HG03135 (cell line): ENCODE data around the gene BFSP2.
A peak's percentile ranks its signal among the peaks of the same experiment; 100 is the strongest.

ENCODE experiments used
- ATAC-seq: cut with Tn5 transposase; IDR thresholded peaks from one replicate; pipeline ENCODE4 v1.9.1; 2021; ENCODE audit warnings: mild to moderate bottlenecking, moderate library complexity; ENCODE audit not compliant: unreplicated experiment

The BFSP2 gene

DNA sequence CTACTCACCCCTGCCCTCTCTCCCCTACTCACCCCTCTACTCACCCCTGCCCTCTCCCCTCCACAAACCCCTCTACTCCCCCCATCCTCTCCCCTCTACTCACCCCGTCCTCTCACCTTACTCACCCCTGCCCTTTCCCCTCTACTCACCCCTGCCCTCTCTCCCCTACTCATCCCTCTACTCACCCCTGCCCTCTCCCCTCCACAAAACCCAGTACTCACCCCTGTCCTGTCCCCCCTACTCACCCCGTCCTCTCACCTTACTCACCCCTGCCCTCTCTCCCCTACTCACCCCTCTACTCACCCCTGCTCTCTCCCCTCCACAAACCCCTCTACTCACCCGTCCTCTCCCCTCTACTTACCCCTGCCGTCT is 14.2 kb downstream of the BFSP2 start:
- no peak for ATAC-seq

DNA sequence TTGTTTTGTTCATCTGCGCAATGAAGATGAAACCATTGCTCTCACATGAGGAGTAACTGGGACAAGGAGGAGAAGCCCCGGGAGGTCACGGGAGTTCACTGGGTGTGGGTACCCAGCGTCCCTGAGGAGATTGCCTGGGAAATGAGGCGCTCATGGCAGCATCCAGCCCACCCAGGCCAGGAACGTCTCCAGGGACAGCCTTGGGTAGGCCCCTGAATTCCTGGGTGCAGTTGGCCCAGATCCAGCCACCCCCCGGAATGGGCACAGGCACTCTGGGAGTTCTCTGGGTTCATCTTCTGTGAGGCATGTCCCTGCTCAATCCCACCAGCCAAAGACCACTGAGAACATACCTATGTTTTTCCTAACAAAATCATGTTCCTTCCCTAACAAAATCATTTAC is 18.5 kb downstream of the BFSP2 start:
- ATAC-seq: no peak

DNA sequence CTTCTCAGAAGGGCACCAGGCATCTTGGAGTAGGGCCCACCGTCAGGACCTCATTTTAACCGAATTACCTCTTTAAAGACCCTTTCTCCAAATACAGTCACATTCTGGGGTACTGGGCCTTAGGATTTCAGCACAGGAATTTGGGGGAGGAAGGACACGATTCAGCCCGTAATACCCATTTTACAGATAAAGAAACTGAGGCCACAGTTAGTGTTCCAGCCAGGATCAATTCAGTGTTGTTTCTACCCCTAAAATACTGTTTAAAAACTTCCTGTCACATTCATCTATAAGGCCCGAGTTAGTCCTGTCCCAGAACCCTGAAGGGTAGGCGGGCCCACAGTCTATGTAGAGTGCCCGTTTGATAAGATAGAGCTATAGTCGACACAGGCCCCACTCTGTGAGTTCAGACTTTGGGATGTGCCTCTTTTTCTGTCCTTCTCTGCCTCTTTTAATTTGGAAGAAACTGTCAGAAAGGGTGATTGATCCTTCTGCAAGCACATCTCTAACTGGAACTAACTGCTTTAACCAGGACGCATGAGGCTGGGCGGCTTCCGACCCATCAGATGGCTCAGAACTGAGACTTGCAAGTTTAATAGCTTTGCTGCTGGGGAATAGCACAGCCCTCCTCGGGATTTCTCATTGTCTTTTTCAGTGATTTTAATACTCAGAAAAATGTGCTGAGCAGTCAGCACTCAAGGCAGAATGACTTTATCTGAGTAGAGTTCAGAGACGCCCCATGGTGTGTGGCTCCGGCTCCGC is 19.5 kb downstream of the BFSP2 start:
- no peak for ATAC-seq

DNA sequence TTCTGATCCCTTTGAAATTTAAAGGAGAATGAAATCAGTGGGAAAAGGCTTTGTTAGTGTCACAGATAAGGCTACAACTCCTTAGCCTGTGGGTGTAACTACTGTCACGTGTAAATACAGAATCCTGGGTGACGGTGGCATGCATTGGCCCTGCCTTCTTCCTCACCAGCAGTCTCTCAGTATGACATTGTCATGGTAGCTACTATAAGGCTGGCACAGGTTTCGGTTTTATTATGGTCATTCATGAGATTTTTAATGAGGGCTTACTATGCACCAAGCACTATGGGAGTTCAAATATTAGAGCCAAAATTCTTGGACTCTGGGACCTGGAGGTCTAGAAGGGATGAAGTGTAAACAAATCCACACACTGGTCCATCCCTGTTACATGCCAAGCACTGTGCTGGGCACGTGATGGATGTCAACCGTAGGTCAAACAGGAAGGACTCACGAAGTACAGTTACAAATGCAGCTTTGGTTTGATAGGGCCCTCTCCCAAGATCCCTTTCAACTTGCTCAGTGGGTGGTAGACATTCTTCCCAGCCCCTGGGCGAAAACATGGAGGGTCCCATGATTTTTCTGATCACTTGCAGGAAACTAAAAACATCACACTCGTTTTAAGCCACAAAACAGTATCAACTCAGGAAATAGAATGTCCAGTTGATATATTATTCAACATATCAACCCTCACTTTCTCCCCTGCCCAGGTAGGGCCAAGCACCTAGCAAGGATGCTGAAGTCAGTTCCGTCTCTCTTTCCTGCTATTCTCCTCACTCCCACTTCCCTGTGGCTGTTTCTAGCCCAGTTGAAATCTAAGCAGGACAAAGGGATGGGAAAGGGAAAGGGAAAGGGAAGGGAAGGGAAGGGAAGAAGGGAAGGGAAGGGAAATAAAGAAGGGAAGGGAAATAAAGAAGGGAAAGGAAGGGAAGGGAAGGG is 25.3 kb downstream of the BFSP2 start:
- ATAC-seq: no peak

DNA sequence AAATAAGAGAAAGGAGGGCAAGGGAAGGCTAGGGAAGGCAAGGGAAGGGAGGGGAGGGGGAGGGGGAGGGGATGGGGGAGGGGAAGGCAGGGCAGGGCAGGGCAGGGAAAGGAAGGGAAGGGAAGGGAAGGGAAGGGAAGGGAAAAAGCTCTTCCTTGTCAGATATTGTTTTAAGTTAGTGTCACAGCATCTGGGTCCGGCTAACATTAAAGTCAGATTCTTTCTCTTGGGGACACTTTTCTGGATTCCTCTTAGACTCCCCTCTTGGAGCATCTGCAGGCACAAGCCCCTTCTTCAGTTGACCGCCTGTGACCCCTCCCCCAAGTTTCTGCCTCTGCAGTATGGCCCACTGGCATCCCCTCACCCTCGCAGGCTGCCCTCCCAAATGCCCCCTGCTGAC is 26.0 kb downstream of the BFSP2 start:
- ATAC-seq: no peak

DNA sequence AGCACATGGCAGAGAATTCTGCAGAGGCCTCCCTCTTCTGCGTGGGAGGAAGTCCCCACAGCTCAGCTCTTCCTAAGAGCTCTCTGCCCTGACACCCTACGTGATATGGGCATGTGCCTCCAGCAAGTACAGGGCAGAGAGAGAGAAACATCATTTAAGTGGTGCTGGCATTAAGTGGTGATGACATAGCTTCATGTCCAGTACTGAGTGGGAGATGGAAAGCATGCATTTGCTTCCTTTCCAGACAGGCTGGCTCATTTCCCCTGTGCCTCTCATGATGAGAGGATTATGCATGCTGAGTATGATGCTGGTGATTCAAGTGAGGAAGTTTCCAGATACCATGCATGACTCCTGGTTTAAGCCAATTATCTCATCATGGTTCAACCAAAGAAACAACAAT is 26.9 kb downstream of the BFSP2 start:
- ATAC-seq: no peak

DNA sequence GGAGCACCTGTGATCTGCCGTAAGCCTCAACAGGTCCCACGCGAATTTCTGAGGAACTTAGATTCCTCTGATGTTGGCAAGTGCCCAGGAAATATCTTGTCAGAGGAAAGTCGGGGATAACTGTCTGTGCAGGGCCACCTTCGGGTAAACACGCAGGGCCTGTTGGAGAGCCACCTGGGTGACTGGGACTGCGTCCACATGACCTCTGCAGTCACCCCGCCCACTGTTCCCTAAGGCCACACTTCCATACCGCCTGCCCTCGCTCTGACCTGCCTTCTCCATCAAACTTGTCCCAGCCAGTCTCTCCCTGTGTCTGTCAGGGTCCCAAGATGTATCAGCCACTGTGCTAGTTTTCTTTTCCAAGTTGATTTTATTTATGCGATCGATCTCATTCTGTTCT is 28.7 kb downstream of the BFSP2 start:
- no peak for ATAC-seq

DNA sequence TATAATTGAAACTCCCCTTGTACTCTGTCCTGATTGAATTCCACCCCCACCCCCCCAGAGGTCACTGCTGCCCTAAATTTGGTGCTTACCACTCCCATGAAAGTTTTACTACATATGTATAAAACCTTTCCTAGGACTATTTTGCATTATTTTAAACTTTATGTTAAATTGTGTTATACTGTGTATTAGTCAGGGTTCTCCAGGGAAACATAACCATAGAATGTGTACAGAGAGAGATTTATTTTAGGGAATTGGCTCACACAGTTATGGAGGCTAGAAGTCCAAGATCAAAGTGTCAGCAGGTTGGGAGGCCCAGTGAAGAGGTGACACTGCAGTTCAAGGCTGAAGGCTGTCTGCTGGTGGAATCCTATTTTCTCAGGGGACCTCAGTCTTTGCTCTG is 29.2 kb downstream of the BFSP2 start:
- ATAC-seq: no peak

DNA sequence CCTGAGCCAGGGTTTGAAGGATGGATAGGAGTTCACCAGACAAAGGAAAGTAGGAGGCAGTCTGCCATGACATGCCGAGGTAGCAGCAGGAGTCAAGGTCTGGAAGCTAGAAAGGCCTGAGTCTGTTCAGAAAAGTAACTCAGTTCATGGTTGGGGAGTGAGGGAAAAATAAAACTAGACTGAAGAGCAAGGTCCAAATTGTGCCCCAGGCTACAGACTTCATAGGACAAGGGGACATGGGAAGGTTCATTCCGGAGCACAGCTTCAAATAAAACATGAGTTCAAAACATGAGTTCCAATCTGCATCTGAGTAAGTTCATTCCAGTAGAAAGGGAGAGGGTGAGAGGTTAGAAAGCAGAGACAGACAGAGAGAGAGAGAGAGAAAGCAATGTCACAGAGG is 39.7 kb downstream of the BFSP2 start:
- ATAC-seq: no peak

DNA sequence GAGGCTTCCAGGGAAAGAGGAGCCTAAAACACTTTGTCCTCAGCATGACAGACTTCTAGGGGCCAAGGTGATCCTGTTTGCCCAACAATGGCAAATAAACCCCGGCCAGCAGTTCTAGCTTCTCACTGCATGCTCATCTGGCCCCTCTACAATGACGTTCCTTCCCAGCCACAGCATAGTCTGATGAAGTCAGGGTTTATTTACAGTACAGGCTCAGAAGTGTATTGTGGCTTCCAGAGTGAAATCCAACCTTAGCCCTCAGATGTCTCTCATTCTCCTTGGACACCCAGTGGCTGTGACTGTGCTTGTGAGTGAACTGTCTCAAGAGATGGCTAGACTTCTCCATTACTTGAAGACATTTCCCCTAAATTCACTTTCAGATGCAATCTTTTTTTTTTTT is 40.8 kb downstream of the BFSP2 start:
- no peak for ATAC-seq

DNA sequence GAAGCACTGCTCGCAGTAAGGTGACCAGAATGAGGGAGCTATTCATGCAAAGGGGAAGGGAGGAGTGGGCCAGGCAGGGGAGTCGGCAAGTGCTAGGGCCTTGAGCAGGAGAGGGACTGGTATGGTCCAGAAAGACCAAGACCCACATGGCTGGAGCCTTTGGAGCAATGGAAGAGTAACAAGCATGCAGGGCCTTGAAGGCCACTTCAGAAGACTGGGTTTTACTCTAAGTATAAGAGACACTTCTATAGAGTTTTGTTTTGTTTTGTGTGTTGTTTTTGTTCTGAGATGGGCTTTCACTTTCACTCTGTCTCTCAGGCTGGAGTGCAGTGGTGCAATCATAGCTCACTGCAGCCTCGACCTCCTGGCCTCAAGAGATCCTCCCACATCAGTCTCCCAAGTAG is 42.0 kb downstream of the BFSP2 start:
- peak; percentile 56 for ATAC-seq

DNA sequence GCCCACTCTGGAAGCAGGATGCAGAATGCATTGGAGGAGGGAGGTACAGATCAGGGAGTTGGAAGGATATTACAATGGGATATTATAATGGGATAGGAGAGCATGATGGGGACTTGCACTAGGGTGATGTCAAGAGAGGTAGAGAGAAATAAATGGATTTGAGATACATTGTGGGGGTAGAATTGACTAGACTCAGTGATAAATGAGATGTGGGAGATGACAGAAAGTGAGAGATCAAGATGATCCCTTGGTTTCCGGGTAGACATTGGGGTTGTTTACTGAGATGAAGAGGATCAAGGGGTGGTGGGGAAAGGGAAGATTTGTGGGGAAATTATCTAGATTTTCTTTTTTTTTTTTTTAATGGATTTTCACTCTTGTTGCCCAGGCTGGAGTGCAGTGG is 42.7 kb downstream of the BFSP2 start:
- no peak for ATAC-seq

DNA sequence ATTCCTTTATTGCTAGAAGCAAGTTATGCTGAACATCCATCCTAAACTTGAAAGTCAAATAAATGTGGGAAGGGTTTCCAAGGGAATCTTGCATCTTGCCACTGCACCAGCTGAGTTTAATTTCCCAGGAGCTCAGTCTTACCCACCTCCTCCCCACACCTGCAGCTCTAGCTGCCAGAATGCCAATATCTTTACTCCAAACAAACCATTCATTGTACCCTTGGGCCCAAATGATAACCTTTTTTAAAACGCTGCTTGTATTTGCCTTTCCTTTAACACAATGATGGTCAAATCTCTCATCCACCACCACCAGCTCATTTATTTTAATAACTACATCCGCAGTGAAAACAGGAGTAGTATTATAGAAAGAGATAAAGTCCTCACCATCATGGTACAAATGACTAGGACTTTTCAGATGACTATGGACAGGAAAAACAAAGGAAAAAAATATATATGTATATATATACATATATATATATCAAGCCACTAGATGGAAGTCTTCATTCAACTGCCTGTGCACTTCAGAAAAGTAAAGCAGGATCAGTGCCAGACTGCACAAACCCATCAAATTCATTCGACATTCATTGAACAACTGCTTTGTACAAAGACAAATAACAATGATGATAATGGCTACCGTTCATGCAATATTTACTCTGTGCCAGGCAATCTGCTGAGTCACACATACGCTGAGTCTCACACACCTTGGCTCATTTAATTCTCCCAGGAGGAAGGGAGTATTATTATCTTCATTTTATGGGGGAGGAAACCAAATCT is 44.0 kb downstream of the BFSP2 start:
- ATAC-seq: no peak

DNA sequence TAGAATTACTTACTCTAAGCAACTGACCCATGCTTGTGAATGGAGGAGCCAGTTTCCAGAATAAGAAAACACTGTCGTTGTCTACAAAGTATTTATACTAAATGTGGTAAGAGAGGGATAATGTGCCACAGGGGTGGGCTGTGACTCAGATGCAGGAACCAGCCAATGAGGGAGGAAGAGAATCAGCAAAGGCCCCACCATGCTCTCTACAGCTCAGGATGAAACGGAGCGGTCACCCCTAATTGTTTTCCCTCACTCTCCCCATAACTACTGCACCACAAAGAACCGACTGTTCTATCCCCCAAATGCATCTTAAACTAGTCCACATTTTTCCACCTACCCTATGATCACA is 44.5 kb downstream of the BFSP2 start:
- no peak for ATAC-seq

DNA sequence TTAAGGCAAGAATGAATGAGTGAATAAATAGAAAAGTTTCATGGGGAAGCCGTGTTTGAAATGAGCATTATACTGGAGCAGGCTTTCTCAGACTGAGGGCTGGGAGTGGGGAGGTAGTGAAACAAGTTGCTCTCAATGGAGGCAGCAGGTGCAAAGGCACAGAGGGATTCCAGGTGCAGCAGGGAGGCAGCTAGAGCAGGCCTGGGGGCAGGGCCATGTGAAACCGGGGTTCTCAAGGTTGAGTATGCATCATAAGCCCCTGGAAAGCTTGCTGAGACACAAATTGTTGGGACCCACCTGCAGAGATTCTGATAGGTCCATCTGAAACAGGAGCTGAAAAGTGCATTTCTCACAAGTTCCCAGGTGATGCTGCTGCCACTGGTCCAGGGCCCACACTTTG is 45.3 kb downstream of the BFSP2 start:
- ATAC-seq: no peak

DNA sequence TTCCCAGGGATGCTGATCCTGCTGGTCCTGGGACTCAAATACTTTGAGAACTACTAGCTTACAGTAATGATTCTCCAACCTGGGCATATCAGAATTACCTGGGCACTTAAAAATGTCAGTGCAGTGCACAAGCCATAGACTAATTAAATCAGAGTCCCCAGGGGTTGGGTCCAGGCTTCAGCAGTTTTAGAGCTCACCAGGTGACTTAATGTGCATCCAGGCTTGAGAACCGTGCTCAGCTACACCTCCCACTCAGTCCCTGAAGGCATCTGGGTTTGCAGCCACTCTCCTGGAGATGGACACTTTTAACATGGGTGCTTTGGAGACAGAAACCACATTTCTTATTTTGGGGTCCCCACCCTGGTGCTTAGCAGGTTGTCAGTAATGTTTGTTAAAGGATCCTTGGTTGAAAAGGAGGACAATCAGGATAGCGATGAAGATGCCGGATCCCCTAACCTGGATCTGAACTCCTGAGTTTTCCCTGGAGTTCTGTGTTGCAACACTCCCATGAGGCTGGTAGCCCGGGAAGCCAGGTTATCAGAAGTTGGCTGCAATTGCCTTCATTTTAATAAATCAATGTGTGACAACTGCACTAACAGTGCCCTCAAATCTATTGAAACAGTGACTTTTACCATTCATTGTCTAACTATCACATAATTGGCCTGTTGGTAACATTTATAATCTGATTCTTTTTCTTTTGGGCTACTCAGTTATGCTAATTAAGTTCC is 48.1 kb downstream of the BFSP2 start:
- peak; percentile 32 for ATAC-seq

DNA sequence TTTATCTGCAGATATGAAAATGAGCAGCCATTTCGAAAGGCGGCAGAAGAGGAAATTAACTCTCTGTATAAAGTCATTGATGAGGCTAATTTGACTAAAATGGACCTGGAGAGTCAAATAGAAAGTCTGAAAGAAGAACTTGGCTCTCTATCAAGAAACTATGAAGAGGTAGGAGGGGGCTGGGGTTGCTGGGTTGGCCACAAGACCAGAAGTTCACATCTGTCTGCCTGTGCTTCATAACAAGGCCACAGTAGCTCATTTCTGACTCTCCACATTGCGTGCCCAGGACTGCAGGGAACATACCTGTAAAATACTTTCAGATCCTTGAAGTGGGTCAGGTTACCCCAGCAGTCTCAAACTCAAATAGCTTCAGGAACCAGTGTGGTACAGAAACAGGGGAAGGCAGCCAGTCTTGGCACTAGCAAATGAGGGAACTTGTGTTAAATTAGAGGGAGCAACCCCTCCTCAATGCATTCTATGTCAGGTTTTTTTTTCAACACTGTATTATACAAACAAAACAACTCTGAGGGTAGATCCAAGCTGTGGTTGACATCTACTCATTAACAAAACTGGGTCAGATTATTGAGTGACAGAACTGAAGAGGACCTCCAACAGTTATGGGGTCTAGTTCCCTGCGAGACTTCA is 48.7 kb downstream of the BFSP2 start:
- ATAC-seq: peak; percentile 88

DNA sequence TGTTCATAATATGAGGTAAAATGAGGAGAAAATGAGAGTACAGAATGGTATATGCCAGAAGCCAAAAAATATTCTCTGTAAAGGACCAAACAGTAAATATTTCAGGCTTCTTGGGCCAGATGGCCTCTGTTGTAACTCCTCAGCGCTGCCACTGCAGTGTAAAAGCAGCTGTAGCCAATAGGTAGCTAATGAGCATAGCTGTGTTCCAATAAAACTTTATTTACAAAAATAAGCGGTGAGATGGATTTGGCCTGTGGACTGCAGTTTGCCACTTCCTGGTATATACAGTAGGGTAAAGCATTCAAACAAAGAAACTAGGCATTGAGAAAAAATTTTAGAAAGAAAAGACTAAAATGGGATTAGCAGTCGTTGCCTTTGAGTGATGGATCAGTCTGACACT is 51.5 kb downstream of the BFSP2 start:
- ATAC-seq: no peak

DNA sequence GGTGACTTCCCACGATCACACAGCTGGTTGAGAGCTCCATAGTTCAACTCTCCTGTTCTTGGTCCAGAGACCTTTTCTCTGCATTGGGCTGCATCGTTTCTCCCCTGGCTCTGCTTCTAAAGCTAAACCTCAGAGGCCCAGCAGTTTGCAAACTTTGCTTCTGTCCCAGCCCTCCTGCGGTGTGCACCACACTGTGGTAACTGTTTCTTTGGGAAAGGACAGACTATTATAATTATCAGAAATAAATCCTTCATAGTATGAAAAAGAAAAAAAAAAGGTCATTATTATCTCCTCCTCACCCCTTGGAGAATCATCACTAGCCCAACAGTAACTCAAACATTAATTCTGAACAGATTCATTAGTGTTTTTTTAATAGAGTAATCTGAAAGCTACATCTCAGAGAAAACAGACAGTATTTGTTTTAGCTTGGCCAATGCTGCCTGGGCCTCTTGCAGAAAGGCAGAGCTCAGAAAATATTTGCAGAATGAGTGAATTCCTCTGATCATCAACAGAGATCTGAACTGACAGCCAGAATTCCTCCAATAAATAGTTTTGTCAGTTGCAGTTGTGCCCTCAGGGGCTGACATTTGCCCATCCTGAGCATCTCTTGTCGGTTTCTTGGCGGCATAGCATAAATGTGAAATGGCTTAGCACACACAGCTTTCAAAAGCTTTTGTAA is 52.9 kb downstream of the BFSP2 start:
- ATAC-seq: no peak

DNA sequence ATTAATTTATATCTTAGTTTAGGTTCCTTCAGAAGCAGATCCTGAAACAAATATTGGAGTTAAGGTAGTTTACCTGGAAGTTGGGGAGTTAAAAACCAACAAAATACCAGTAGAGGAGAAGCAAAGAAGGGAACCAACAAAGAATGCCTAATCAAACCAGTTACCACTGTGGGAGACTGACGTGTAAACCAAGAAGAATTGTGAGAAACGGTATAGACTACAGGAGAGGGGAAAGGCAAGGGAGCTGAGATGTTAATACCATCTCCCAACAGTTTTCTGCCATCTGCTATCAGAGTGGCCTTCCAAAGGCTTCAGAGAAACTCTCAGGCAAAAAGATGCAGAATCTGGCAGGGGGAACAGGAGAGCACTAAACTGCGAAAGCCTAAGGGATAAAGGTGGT is 53.5 kb downstream of the BFSP2 start:
- ATAC-seq: no peak
